NCI-H2107 treated with DMSO at 0.1 percent for 48 hours (cell line): ENCODE data around the gene SNX17.

Experiments used
- DNase-seq: peaks from one replicate; lab custom pipeline; 2025; ENCODE audit not compliant: unreplicated experiment; lab: John Stamatoyannopoulos, UW

Gene SNX17

DNA sequence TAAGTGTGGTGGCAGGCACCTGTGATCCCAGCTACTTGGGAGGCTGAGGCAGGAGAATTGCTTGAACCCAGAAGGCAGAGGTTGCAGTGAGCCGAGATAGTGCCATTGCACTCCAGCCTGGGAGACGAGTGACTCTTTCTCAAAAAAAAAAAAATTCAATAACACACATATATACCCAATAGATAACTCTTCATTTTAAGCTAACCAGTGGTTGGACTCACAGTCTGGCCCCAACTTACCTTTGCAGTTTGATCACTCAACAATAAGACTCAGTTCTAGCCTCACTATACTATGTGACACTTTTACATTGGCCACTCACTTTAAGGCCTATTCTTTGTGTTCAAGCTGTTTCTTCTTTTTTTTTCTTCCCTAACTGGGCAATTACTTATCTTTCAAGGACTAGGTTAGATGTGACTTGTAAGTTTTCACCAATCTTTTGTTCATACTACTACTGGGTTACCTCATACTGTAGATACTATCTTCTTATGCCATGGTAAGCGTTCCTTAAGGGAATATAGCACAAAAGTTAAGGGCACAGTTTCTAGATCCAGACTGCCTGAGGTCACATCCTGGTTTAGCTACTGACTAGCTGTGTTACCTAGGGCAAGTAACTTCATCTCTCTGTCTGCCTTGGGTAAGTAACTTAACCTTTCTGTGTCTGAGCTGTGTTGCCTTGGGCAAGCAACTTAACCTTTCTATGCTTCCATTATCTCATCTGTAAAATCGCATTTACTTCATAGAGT lies 7.6 kb upstream of the SNX17 start:
- no peak for DNase-seq

- DNase-seq: no peak
Observed at GRCh38 chr2:27363933-27364332, 6.5 kb upstream of the SNX17 start.

DNA sequence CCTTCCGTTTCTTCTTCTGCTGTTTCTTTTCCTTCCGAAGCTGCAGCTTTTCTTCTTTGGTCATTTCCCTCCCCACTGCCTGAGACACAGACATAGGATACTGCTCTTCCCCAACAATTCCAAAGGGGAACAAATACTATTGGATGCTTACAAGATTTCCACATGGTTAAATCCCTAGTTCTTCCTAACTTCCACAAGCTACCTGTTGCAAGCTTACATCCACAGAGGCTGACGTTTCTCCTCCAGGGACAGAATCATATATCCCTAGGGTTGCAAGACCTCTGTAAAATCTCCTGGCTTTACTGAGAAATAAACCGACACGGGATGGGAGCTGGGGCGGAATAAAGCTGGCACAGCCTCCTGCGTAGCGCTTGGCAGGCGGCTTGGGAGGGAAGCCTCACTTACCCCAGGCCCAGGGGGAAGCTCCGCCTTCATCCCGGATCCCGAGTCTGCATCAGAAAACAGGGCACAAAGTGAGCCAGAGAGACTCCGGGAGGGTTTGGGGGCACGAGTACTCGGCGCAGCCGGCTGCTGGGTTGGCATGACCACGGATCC lies 868 bp upstream of the SNX17 start:
- no peak for DNase-seq

GRCh38 chr2:27370816-27371620 lies 602 bp downstream of the SNX17 start:
- no peak for DNase-seq

GRCh38 chr2:27372937-27373336 lies 2.5 kb downstream of the SNX17 start:
- no peak for DNase-seq

DNA sequence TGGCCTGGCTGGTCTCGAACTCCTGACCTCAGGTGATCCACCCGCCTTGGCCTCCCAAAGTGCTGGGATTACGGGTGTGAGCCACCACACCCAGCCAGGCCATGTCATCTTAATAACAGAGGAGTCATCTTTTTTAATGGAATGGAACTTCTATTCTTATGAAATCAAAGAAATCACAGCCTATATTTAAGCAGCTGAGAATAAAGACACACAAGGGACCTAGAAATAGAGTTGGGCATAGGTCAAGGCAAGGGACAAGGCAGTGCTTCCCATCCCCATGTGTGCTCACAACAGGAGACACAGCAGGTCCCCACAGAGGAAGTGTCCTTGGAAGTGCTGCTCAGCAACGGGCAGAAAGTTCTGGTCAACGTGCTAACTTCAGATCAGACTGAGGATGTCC lies 3.2 kb downstream of the SNX17 start:
- DNase-seq: no peak

DNA sequence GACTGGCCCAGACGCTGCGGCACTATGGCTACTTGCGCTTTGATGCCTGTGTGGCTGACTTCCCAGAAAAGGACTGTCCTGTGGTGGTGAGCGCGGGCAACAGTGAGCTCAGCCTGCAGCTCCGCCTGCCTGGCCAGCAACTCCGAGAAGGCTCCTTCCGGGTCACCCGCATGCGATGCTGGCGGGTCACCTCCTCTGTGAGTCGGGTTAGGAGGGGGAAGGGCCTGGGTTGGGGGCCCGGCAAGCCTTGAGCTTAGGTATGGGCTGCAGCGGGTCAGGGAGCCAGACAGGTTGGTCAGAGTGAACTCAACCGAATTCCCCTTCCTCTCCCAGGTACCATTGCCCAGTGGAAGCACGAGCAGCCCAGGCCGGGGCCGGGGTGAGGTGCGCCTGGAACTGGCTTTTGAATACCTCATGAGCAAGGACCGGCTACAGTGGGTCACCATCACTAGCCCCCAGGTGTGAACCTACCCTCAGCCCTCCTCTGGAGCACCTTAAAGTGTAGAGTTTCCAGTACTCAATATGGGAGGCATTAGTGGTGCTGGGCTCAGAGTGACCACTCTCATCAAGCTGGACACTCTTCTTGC lies 5.2 kb downstream of the SNX17 start:
- DNase-seq: no peak

DNA sequence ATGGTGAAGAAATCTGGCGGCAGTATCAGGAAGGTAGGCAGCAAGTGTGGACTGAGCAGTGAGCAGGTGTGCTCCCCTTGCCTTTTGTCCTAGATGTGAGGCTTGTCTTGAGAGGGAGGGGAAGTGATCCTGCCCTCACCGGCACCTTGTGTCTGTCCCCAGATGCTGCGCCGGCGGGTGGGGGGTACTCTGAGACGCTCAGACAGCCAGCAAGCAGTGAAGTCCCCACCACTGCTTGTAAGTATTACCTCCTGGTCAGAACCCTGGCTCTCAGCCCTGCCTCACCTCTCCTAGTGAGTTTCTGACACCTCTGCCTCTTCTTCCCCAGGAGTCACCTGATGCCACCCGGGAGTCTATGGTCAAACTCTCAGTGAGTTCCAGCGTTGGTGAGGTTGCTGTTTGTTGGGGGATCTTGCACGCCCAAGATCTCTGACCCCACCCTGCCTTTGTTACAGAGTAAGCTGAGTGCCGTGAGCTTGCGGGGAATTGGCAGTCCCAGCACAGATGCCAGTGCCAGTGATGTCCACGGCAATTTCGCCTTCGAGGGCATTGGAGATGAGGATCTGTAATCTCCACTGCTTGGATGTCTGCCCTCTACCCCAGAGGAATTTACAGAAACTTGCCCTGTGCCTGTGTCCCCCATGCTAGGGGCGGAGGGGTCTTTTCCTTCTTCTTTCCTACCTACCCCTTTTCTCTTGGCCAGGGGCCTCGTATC lies 5.9 kb downstream of the SNX17 start:
- no peak for DNase-seq

- no peak for DNase-seq
Observed at GRCh38 chr2:27376866-27377617, 6.6 kb downstream of the SNX17 start.

DNA sequence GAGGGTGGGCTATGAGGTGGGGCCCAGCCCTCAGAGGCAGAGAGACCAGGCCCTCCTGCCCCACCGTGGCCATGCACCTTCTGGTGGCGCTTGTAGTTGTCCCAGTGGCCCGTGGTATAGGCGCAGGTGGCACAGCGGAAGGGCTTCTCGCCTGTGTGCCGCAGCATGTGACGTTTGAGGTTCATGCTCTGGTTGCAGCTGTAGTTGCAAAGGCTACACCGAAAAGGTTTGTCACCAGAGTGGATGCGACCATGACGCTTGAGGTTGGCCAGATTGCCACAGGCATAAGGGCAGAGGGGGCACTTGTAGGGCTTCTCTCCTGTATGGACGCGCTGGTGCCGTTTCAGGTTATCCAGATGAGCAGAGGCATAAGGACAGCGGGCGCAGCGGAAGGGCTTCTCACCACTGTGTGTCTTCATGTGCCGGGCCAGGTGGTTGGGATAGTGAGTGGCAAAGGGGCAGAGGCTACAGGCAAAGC lies 7.2 kb downstream of the SNX17 start:
- DNase-seq: no peak

GRCh38 chr2:27378096-27378808 lies 7.8 kb downstream of the SNX17 start:
- no peak for DNase-seq

DNA sequence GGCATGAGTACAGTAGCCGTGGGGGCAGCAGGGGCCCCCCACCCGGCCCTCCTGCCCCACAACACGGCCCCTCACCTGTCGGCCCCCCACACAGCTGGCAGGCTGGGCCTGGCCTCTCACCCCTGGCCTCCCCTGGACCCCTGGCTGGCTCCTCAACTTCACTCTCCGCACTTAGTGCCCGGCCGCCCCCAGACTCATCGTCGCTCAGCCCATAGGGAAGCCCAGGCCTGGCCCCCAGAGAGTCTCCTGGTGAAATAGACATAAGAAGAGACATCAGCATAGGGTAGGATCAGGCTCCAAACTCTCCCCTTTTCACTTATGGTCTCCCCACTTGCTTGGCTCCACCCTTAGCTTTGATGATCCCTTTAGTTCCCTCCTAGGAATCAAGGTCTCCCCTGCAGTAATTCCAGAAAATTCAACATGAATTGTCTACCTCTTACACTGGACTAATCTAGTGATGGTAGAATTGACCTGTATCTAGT lies 8.4 kb downstream of the SNX17 start:
- no peak for DNase-seq

GRCh38 chr2:27379383-27379835 lies 9.0 kb downstream of the SNX17 start:
- DNase-seq: no peak

DNA sequence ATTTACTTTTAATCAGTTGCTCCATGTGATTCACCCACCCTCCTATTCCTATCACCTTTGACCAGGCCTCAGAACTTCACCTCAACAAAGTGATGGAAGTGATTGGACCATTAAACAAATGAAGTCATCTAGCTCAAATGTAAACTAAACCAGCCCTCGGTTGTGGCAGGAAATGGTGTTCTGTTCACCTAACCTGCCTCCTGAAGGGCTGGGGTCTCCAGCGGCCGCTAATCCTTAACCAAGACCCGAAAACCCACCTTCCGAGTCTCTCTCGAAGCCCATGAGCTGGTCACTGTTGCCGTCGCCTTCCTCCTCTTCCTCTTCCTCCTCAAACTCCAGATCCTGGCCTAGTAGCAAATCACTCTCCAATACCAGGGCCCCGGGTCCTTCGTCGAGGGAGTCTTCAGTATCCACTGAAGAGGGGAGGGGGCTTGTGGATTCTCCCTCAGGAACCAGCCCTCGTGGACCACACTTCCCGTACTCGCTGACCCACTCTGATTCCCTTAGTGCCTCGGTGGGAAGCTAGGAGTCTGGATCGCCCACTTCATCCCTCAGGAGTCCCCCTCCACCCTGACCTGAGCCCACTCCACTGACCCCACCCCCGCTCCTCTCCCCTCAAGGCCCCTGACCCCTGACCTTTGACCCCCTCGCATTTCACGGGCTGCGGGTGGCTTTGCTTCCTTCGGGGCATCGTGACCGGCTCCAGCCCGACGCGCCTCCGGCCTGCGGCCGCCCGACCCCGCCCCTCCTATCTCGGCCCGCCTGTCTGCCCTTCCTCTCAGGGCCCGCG lies 9.6 kb downstream of the SNX17 start:
- no peak for DNase-seq

GRCh38 chr2:27380626-27381545 lies 10.5 kb downstream of the SNX17 start, which contains the start of gene ZNF513:
ZNF513 (minus strand) TSS chr2:27380734; CDS start chr2:27380526, 208 bp downstream.
- peak; percentile 79 for DNase-seq

DNA sequence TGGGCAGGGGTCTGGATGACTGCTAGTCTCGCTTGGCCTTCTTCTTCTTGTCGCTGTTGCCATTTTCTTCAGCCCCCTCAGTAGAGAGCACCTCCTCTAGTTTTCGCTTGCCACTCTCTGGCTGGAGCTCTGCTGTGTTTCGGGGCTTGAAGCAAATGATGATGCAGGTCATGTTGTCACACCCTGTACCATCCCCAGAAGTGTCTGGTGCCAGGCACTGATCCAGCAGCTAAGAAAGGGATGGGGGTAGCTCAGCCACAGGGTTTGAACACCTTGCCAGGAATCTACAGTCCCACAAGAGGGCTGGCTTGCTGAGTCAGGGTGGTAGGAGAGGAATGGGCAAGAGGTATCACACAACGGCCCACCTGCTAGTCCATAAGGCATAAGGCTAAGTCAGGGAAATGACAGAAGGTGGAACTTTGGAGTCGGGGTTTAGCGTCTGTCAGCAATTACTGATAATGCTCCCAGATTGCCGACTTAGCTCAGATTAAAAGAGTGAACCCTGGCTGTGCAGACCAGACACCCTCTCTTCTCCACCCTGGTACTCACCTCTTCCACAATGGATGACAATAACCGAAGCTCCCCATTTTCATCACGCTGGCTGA lies 11.3 kb downstream of the SNX17 start:
- no peak for DNase-seq
